Keratinocyte (primary cell): ENCODE data around the gene SYT2.

Experiments
- CTCF ChIP-seq, 3 experiments: IDR thresholded peaks in 1 of 3; conservative IDR thresholded peaks in 1 of 3; optimal IDR thresholded peaks in 1 of 3; 2 replicates in 2 of 3; 3 replicates in 1 of 3; pipeline versions ENCODE3 to v1.5.1; 2011; ENCODE audit warnings: low read length in 3 of 3, mild to moderate bottlenecking in 3 of 3, moderate library complexity in 2 of 3, control low read depth in 1 of 3, inconsistent platforms in 1 of 3; ENCODE audit not compliant: insufficient read depth in 2 of 3; ENCODE audit errors: extremely low read depth in 1 of 3
- EZH2 ChIP-seq: IDR thresholded peaks from one replicate; pipeline ENCODE4 v1.6.1; 2012; ENCODE audit warnings: inconsistent platforms, mild to moderate bottlenecking, low read length, moderate library complexity

GRCh38 chr1:202656057-202656456 is 54.2 kb downstream of the SYT2 start:
- TF ChIP-seq EZH2, result no peak
- TF ChIP-seq CTCF (optimal IDR thresholded peaks at IDR 0.05 in 1 of 3, IDR thresholded peaks at IDR 0.05 in 1 of 3, conservative IDR thresholded peaks at IDR 0.05 in 1 of 3; ENCODE audit: extremely low read depth in 1 of 3, insufficient read depth in 2 of 3, low read length in 3 of 3), result no peak
